IMR-90 (cell line): Measurements from ENCODE around the gene PCDHB11. TPM values are rescaled to one million over a fixed set of nuclear protein-coding genes. Genes with fewer than 3 reads are reported as not detected.

Experiments
- polyA plus RNA-seq, 3 experiments: library from polyadenylated mRNA; depleted of rRNA; stranded (reverse); fragments of >200 nt; gene quantifications; 2 replicates each; pipeline ENCODE4 v1.2.3, GENCODE V29; 2012; ENCODE audit warnings: low replicate concordance in 1 of 3
- total RNA-seq: library from RNA; depleted of rRNA; stranded (reverse); fragments of >200 nt; gene quantifications from 2 replicates; pipeline ENCODE4 v1.2.3, GENCODE V29; 2012; rRNA removed

PCDHB11 gene
- total and polyA plus RNA-seq, 2 of the 4 experiments (the other 2 are of a cell fraction), result under 0.01 to 0.05 TPM

Other genes with a start within 250 kb of the PCDHB11 start
Only the 30 nearest of the 37 such genes appear.
- gene PCDHB1, start 148.3 kb upstream of the PCDHB11 start, total RNA-seq, result not detected in 2 replicates
- gene PCDHB1, start 148.3 kb upstream of the PCDHB11 start, polyA plus RNA-seq (2012; rRNA removed), result not detected in 2 replicates
- 0.36 and 0.56 TPM in 2 replicates for gene PCDHB2, start 105.0 kb upstream of the PCDHB11 start, total RNA-seq
- 0.46 and 0.65 TPM in 2 replicates for gene PCDHB2, start 105.0 kb upstream of the PCDHB11 start, polyA plus RNA-seq (2012; rRNA removed)
- under 0.01 and 0.18 TPM in 2 replicates for gene PCDHB3, start 99.2 kb upstream of the PCDHB11 start, total RNA-seq
- 0.10 and 0.12 TPM in 2 replicates for gene PCDHB3, start 99.2 kb upstream of the PCDHB11 start, polyA plus RNA-seq (2012; rRNA removed)
- gene PCDHB4, start 77.8 kb upstream of the PCDHB11 start, total RNA-seq, result under 0.01 TPM in 1 of 2 replicates, not detected in the other
- 0.03 and 0.06 TPM in 2 replicates for gene PCDHB4, start 77.8 kb upstream of the PCDHB11 start, polyA plus RNA-seq (2012; rRNA removed)
- gene PCDHB5, start 64.4 kb upstream of the PCDHB11 start, total RNA-seq, result 0.18 and 0.28 TPM in 2 replicates
- gene PCDHB5, start 64.4 kb upstream of the PCDHB11 start, polyA plus RNA-seq (2012; rRNA removed), result 0.32 TPM in 2 replicates
- under 0.01 TPM in 1 of 2 replicates, not detected in the other for gene PCDHB6, start 49.6 kb upstream of the PCDHB11 start, total RNA-seq
- 0.07 and 0.11 TPM in 2 replicates for gene PCDHB6, start 49.6 kb upstream of the PCDHB11 start, polyA plus RNA-seq (2012; rRNA removed)
- gene PCDHB7, start 27.0 kb upstream of the PCDHB11 start, total RNA-seq, result 0.18 and 0.28 TPM in 2 replicates
- gene PCDHB7, start 27.0 kb upstream of the PCDHB11 start, polyA plus RNA-seq (2012; rRNA removed), result 0.27 and 0.38 TPM in 2 replicates
- 0.18 and 0.28 TPM in 2 replicates for gene PCDHB8, start 21.8 kb upstream of the PCDHB11 start, total RNA-seq
- gene PCDHB8, start 21.8 kb upstream of the PCDHB11 start, polyA plus RNA-seq (2012; rRNA removed), result 0.03 and 0.07 TPM in 2 replicates
- 0.18 and 0.56 TPM in 2 replicates for gene PCDHB16, start 17.2 kb upstream of the PCDHB11 start, total RNA-seq
- gene PCDHB16, start 17.2 kb upstream of the PCDHB11 start, polyA plus RNA-seq (2012; rRNA removed), result 0.36 and 0.93 TPM in 2 replicates
- gene PCDHB9, start 12.5 kb upstream of the PCDHB11 start, total RNA-seq, result under 0.01 and 0.18 TPM in 2 replicates
- 0.10 and 0.24 TPM in 2 replicates for gene PCDHB9, start 12.5 kb upstream of the PCDHB11 start, polyA plus RNA-seq (2012; rRNA removed)
- gene PCDHB10, start 7.3 kb upstream of the PCDHB11 start, total RNA-seq, result under 0.01 and 0.18 TPM in 2 replicates
- 0.19 and 0.22 TPM in 2 replicates for gene PCDHB10, start 7.3 kb upstream of the PCDHB11 start, polyA plus RNA-seq (2012; rRNA removed)
- gene PCDHB12, start 9.1 kb downstream of the PCDHB11 start, total RNA-seq, result under 0.01 and 0.18 TPM in 2 replicates
- gene PCDHB12, start 9.1 kb downstream of the PCDHB11 start, polyA plus RNA-seq (2012; rRNA removed), result 0.09 and 0.13 TPM in 2 replicates
- gene PCDHB13, start 14.3 kb downstream of the PCDHB11 start, total RNA-seq, result 0.18 and 0.28 TPM in 2 replicates
- 0.26 and 0.27 TPM in 2 replicates for gene PCDHB13, start 14.3 kb downstream of the PCDHB11 start, polyA plus RNA-seq (2012; rRNA removed)
- gene PCDHB14, start 23.7 kb downstream of the PCDHB11 start, total RNA-seq, result 0.18 and 0.28 TPM in 2 replicates
- 0.36 and 0.39 TPM in 2 replicates for gene PCDHB14, start 23.7 kb downstream of the PCDHB11 start, polyA plus RNA-seq (2012; rRNA removed)
- gene PCDHB15, start 45.8 kb downstream of the PCDHB11 start, total RNA-seq, result 0.18 and 0.28 TPM in 2 replicates
- gene PCDHB15, start 45.8 kb downstream of the PCDHB11 start, polyA plus RNA-seq (2012; rRNA removed), result 0.14 and 0.17 TPM in 2 replicates
- 0.28 TPM in 1 of 2 replicates, not detected in the other for gene SLC25A2, start 104.4 kb downstream of the PCDHB11 start, total RNA-seq
- not detected in 2 replicates for gene SLC25A2, start 104.4 kb downstream of the PCDHB11 start, polyA plus RNA-seq (2012; rRNA removed)
- 51.8 and 100 TPM in 2 replicates for gene TAF7, start 121.2 kb downstream of the PCDHB11 start, total RNA-seq
- gene TAF7, start 121.2 kb downstream of the PCDHB11 start, polyA plus RNA-seq (2012; rRNA removed), result 38.4 and 45.7 TPM in 2 replicates
- gene PCDHGA1, start 130.9 kb downstream of the PCDHB11 start, total RNA-seq, result 0.83 and 0.90 TPM in 2 replicates
- gene PCDHGA1, start 130.9 kb downstream of the PCDHB11 start, polyA plus RNA-seq (2012; rRNA removed), result 0.86 and 0.92 TPM in 2 replicates
- gene PCDHGA2, start 139.1 kb downstream of the PCDHB11 start, total RNA-seq, result 3.3 and 3.4 TPM in 2 replicates
- gene PCDHGA2, start 139.1 kb downstream of the PCDHB11 start, polyA plus RNA-seq (2012; rRNA removed), result 3.6 and 4.0 TPM in 2 replicates
- 1.4 and 1.7 TPM in 2 replicates for gene PCDHGA3, start 144.2 kb downstream of the PCDHB11 start, total RNA-seq
- 1.6 and 1.8 TPM in 2 replicates for gene PCDHGA3, start 144.2 kb downstream of the PCDHB11 start, polyA plus RNA-seq (2012; rRNA removed)
- gene PCDHGB1, start 150.5 kb downstream of the PCDHB11 start, total RNA-seq, result 3.3 and 3.6 TPM in 2 replicates
- 1.9 TPM in 2 replicates for gene PCDHGB1, start 150.5 kb downstream of the PCDHB11 start, polyA plus RNA-seq (2012; rRNA removed)
- 5.0 and 5.4 TPM in 2 replicates for gene PCDHGA4, start 155.4 kb downstream of the PCDHB11 start, total RNA-seq
- gene PCDHGA4, start 155.4 kb downstream of the PCDHB11 start, polyA plus RNA-seq (2012; rRNA removed), result 3.0 and 3.5 TPM in 2 replicates
- gene PCDHGB2, start 160.4 kb downstream of the PCDHB11 start, total RNA-seq, result 2.8 and 3.0 TPM in 2 replicates
- gene PCDHGB2, start 160.4 kb downstream of the PCDHB11 start, polyA plus RNA-seq (2012; rRNA removed), result 2.4 and 2.6 TPM in 2 replicates
- 1.7 and 2.0 TPM in 2 replicates for gene PCDHGA5, start 164.5 kb downstream of the PCDHB11 start, total RNA-seq
- 1.3 and 1.4 TPM in 2 replicates for gene PCDHGA5, start 164.5 kb downstream of the PCDHB11 start, polyA plus RNA-seq (2012; rRNA removed)
- 5.9 and 6.7 TPM in 2 replicates for gene PCDHGB3, start 170.6 kb downstream of the PCDHB11 start, total RNA-seq
- gene PCDHGB3, start 170.6 kb downstream of the PCDHB11 start, polyA plus RNA-seq (2012; rRNA removed), result 3.3 and 3.4 TPM in 2 replicates
- 4.1 and 4.2 TPM in 2 replicates for gene PCDHGA6, start 174.3 kb downstream of the PCDHB11 start, total RNA-seq
- 4.7 TPM in 2 replicates for gene PCDHGA6, start 174.3 kb downstream of the PCDHB11 start, polyA plus RNA-seq (2012; rRNA removed)
- 3.3 and 3.4 TPM in 2 replicates for gene PCDHGA7, start 183.1 kb downstream of the PCDHB11 start, total RNA-seq
- 3.1 and 3.2 TPM in 2 replicates for gene PCDHGA7, start 183.1 kb downstream of the PCDHB11 start, polyA plus RNA-seq (2012; rRNA removed)
- gene PCDHGB4, start 188.1 kb downstream of the PCDHB11 start, total RNA-seq, result 16.4 and 17.6 TPM in 2 replicates
- gene PCDHGB4, start 188.1 kb downstream of the PCDHB11 start, polyA plus RNA-seq (2012; rRNA removed), result 10.0 TPM in 2 replicates
- 2.0 and 2.2 TPM in 2 replicates for gene PCDHGA8, start 193.0 kb downstream of the PCDHB11 start, total RNA-seq
- 0.87 and 0.89 TPM in 2 replicates for gene PCDHGA8, start 193.0 kb downstream of the PCDHB11 start, polyA plus RNA-seq (2012; rRNA removed)
- 17.2 and 17.5 TPM in 2 replicates for gene PCDHGB5, start 198.3 kb downstream of the PCDHB11 start, total RNA-seq
- gene PCDHGB5, start 198.3 kb downstream of the PCDHB11 start, polyA plus RNA-seq (2012; rRNA removed), result 20.0 and 21.1 TPM in 2 replicates